ENCODE measurements around the gene CYP27A1.

GRCh38 chr2:218796691-218797090 lies 14.7 kb downstream of the CYP27A1 start:
- TF ChIP-seq FOXK2 (IDR thresholded peaks at IDR 0.05) (no peak), NFRKB (IDR thresholded peaks at IDR 0.05) (no peak)

All from HEK293T (cell line).